GM12878 (cell line): ENCODE data around the gene FAM227B.
"Not testable (repeated sequence)": the region's sequence is repeated elsewhere in the genome, so short reads cannot be mapped to it uniquely, and the experiment has no call there.

ENCODE experiments used
- ATF7 ChIP-seq: fragments of 450-650 bp; IDR thresholded peaks from 2 replicates; pipeline ENCODE4 v1.6.1; 2016; ENCODE audit warnings: low read depth, mild to moderate bottlenecking
- BHLHE40 ChIP-seq, 2 experiments: fragments of 450-650 bp in 1 of 2; IDR thresholded peaks; 2 replicates each; pipeline ENCODE4 v1.6.1; 2011 to 2017; ENCODE audit warnings: low read depth in 2 of 2, borderline replicate concordance in 1 of 2, improper control_type of control experiment in 1 of 2, low read length in 1 of 2, mild to moderate bottlenecking in 1 of 2
- CREM ChIP-seq: IDR thresholded peaks from 2 replicates; pipeline ENCODE4 v1.6.1; 2014; ENCODE audit warnings: antibody characterized with exemption, low read depth
- POLR2A ChIP-seq: IDR thresholded peaks from 2 replicates; pipeline ENCODE4 v1.6.1; 2011; ENCODE audit warnings: low read depth, mild to moderate bottlenecking, low read length
- ZNF384 ChIP-seq: IDR thresholded peaks from 2 replicates; pipeline ENCODE4 v1.6.1; 2012; ENCODE audit warnings: low read depth, mild to moderate bottlenecking, low read length, improper control_type of control experiment, borderline replicate concordance
- TF ChIP-seq, protein P1 (sequence below): IDR thresholded peaks from 2 replicates; pipeline ENCODE4 v1.6.1; 2012; ENCODE audit warnings: mild to moderate bottlenecking, low read depth, low read length

DNA sequence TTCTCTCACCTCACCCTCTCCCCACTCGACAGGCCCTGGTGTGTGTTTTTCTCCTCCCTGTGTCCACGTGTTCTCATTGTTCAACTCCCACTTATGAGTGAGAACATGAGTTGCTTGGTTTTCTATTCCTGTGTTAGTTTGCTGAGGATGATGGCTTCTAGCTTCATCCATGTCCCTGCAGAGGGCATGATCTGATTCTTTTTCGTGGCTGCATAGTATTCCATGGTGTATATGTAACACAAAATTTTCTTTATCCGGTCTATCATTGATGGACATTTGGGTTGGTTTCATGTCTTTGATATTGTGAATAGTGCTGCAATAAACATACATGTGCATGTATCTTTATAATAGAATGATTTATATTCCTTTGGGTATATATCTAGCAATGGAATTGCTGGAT is 107.9 kb downstream of the FAM227B start:
- not testable (repeated sequence) for TF ChIP-seq ZNF384; POLR2A; BHLHE40 (IDR thresholded peaks at IDR 0.05; ENCODE audit: borderline replicate concordance in 1 of 2, low read depth in 2 of 2, low read length in 1 of 2); CREM; ATF7
- TF ChIP-seq, protein P1, sequence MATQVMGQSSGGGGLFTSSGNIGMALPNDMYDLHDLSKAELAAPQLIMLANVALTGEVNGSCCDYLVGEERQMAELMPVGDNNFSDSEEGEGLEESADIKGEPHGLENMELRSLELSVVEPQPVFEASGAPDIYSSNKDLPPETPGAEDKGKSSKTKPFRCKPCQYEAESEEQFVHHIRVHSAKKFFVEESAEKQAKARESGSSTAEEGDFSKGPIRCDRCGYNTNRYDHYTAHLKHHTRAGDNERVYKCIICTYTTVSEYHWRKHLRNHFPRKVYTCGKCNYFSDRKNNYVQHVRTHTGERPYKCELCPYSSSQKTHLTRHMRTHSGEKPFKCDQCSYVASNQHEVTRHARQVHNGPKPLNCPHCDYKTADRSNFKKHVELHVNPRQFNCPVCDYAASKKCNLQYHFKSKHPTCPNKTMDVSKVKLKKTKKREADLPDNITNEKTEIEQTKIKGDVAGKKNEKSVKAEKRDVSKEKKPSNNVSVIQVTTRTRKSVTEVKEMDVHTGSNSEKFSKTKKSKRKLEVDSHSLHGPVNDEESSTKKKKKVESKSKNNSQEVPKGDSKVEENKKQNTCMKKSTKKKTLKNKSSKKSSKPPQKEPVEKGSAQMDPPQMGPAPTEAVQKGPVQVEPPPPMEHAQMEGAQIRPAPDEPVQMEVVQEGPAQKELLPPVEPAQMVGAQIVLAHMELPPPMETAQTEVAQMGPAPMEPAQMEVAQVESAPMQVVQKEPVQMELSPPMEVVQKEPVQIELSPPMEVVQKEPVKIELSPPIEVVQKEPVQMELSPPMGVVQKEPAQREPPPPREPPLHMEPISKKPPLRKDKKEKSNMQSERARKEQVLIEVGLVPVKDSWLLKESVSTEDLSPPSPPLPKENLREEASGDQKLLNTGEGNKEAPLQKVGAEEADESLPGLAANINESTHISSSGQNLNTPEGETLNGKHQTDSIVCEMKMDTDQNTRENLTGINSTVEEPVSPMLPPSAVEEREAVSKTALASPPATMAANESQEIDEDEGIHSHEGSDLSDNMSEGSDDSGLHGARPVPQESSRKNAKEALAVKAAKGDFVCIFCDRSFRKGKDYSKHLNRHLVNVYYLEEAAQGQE = not testable (repeated sequence)
